NCI-H524 treated with DMSO at 0.1 percent for 48 hours (cell line): ENCODE results near the gene KERA.

ENCODE experiments used
- DNase-seq: peaks from one replicate; lab custom pipeline; 2025; lab: John Stamatoyannopoulos, UW

The KERA gene

DNA sequence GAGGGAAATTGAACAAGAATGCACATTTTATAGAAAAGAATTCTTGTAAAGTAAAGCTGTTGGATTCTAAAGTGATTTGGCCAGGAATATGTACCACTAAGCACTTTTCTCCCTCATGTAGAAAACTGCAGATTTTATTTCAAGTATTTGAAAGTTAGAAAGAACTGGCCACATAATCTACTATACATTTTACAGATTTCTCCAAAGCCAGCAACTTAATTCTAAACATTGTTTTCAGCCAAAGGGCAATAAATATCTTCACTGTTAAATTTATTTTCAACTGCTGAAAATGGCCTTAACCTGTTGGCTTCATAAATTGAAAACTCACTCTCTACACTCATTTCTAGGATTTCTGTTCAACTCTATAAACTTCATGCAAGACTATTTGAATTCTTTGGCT is 15.6 kb upstream of the KERA start:
- no peak for DNase-seq

DNA sequence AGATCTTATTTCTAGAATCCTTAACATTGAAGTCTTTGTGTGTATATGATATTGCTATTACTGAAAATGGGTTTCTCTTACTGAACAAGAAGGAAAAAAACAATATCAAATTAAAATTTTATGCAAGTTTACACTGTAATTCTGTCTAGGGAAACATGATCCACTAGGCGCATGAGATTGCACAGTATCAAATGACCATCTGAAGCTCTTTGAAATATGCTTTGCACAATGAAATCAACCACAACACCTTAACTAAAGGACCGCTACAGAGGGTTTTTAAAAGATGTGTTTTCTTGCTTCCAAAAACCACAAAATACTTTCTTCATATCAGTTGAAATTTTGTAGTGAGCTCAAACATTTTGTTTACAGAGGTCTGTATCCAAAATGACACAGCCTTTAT is 15.1 kb upstream of the KERA start:
- DNase-seq = no peak

DNA sequence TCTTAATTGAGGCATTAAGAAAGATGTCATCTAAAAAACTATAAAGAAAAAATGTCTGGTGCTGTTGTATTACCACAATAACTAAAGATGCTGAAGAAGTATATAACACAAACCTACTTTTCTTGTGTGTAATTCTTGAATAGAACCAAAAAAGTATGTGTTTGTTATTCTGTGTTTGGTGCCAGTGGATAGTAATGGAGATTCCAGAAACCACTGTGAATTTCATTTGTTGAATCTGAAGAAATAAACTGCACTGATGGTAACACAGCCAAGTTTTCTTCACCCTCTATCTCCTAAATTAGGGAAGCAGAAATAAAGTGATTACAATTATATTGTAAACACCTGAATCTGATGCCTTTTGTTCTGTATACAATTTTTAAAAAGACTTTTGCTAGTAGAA is 13.1 kb upstream of the KERA start:
- no peak for DNase-seq

- no peak for DNase-seq
Measured at GRCh38 chr12:91065396-91065795, 7.6 kb upstream of the KERA start.

DNA sequence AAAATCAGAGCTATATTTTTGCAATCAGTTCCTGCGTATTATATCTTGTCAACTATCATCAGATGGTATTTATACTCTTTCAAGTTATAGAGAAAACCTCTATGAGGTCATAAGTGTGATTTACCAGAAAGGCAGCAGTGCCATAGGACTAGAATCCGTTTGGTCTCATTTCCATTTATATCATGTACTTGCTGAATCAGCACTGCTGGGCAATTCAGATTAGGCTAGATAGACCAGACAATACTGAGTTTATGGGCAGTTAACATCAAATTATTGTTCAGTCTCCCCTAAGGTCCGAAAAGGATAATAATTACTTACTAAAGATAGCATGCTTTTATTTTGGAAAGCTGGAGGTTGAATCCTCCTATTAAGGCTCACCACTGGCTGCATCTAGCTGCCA is 6.8 kb upstream of the KERA start:
- no peak for DNase-seq

DNA sequence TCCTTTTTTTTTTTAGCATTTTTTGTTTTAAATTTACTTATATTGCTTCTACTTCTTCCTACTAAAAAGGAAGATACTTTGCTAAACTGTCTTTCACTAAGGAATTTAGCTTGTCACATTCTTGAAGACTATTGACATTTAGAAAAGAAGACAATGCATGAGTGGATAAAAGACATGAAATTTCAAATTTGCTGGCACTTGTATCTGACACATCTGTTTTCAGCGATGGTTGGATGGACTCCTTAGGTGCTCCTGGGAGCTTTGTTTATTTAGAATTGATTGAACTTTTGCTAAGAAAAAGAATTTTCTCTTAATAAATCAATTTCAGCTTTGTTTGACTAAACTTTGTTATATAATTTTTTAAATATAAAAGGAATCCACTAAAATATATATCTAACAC is 3.3 kb upstream of the KERA start:
- no peak for DNase-seq

DNA sequence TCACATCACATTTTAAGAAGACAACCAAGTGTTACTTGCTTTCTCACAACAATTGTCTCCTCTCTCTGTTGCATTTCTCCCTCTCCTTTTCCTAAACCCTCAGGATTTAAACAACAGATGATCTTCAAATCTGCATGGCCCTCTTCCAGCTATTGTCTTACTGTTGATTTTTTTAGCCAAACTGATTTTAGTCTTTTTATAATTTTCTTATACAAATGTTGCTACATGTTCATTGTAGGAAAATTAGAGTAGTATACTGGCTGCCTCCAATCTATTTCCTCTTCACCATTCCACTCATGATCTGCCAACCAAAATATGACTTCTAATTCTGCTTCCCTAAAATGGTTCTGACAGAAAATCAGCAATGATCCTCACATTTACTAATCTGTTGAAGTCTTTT is 1.4 kb upstream of the KERA start:
- no peak for DNase-seq

- no peak for DNase-seq
Measured at GRCh38 chr12:91058786-91059185, 962 bp upstream of the KERA start.

- no peak for DNase-seq
Measured at GRCh38 chr12:91056488-91056887, 1.3 kb downstream of the KERA start.

DNA sequence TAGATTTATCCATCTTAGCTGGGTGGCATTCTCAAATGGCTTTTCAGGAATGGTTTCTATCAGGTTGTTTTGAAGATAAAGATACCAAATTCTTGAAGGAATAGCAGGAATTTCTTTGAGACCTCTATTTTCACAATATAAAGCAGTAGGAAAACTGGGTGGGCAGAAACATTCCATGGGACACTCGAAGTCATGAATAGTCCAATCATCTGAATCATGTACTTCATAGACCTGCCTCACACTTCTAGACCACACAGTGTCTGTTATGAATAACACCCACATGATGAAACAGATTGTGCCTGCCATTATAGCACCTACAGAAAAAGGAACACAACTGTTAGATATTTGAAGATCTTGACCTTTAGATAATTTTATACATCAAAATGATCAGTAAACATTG is 1.8 kb downstream of the KERA start:
- DNase-seq = no peak

DNA sequence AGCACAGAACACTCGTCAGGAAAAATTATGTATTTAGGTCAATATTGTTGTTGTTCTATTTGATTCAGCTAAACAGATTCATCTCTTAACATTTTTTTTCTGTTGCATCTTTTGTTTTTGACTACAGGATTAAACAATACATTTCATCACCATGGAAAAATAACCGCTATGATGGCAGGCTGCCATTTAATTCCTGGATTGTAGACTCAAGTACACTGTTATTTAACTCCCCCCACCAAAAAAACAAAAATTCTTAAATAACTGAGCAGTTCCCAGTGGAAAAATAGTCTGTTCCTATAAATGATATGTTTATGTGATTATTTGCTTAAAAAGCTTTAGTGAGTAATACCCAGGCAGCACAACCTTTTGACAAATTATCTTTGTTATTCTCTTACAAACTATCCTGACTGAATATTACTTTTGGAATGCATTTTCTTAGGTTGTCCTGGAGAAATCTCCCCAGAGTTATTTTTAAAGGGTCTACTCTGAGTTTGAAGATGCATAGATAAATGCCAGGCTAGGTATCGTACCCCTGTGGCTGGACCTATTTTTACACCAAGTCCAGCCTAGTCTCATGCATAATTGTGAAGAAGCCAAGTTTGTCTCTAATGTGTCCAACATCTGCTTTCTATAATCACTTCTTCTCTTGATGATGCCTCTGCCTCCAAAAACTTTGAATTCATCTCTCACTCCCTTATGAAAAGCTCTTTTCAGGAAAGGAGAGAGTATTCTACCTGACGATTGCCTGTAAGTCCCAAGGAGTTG is 3.7 kb downstream of the KERA start:
- no peak for DNase-seq

DNA sequence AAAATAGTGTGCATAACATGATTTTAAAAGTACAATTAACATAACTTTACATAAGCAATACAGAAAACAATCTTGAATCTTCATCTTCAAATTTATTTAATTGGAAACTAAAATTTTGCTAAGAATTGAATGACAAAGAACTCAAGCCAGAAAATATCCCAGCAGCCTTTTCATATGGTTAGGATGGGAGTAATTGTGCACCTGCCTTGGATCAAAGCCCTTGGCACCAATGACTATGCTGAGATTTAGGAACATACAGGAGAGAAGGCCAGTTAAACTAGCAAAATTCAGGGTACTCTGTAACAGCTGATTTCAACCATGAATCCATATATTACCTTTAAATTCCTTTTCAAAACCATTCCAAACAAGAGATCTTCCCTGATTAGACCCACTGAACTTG is 5.8 kb downstream of the KERA start:
- DNase-seq = no peak

GRCh38 chr12:91044586-91044985 is 13.2 kb downstream of the KERA start:
- DNase-seq = no peak

GRCh38 chr12:91043408-91043807 is 14.4 kb downstream of the KERA start:
- no peak for DNase-seq

DNA sequence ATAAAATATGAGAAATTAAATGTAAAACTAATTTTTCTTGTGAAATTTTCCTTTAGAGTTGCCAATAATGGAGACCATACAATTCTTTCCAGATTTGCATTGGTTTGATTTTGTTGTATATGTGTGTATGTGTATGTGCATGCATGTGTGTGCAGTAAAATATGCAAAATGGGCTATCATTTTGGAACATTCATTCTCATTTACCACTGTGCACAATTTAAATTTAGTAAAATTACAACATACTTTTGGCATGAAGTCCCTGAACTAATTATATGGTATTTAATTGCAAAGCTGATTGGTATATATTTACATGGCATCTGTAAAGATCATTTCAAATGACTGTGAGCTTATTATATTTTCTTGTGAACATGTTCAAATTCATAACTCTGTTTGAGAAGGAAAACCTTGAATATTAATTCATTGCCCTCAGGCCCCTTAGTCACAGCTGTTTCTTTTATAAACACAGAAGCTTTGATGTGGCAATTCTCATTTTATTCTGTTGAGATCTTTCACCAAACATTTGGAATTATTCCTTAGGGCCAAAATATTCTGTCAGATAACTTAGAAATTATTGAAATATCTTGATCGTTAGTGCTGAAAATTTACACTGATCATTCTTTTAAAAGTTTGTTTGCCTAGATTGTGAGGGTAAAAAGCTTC is 17.6 kb downstream of the KERA start:
- DNase-seq = no peak

DNA sequence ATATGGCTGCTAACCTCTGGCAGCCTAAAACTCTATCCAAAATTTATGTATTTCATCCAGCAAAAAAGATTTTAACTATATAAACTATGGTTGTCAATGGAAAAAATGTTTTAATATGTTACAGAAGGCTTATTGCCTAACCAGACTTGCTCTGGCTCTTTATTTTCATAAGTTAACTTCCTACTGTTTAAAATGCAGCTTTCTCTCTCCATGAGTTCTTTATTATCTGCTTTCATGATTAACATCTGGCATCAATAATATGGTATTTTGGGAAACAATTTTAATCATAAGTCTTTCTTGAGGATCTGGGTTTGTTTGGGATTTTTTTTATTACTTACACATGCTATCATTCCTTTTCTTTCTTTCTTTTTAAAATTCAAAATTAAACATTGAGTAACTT is 20.5 kb downstream of the KERA start:
- no peak for DNase-seq

GRCh38 chr12:91033251-91033650 is 24.6 kb downstream of the KERA start:
- DNase-seq = no peak

- DNase-seq = no peak
Measured at GRCh38 chr12:91023326-91024004, 34.4 kb downstream of the KERA start.

DNA sequence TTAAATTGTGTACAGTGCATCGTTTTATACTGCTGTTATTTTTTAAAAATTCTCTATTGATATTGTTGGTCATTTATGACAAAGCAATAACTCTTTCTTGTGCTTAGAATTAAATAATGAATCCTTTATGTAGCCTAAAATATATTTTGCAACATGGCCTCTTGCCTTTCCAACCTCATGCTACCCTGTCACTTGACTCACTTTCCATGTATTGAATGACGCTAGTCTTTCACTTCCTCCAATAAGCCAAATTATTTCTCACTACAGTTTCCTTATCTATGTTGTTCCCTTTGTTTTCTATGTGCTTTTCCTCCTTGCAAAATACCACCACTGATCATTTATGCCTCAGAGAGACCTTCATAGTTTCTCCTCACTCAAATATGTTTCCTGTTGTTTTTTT is 36.7 kb downstream of the KERA start:
- no peak for DNase-seq

DNA sequence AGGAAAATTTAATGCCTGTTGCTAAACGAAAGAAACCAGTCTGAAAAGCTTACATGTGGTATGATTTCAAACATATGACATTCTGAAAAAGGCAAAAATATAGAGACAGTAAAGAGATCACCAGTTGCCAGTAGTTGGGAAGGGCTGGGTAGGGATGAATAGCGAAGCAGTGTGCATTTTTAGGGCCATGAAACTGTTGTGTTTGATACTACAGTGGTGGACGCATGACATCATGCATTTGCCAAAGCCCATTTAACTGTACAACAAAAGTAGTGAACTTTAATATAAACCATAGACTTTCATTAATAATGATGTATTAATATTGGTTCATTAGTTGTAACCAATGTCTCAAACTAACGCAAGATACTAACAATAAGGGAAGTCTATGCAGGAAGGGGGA is 38.4 kb downstream of the KERA start:
- DNase-seq = no peak

DNA sequence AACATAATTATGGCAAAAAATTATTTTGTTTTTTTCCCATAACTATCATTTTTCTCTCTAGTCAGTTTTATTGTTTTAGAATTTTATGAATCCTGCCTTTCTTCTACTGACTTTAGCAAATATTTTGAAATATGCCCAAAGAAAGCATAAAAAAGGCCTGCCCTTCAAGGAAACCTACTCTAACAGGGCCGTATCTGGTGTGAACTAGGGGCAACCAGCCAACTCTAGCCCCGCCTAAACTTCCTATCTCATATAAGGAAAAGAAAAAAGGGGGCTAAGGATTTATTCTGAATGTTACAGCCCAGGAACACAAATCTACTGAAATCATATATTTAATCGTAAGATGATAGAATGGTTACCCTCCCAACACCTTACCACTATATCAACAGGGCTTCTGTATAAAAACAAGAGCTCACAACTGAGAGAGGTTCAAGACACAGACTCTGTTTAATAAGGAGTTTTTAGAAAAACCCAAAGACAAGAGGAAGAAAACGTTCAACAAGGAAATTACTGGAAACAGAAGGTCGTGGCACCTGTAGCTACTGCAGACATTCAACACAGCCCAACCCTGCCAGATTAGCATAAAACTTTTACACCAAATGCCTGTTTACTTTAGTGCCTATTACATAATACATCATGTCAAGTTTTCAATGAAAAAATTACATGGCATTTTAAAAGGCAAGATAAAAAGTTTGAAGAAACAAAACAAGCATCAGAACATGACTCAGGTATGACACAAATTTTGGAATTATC is 40.1 kb downstream of the KERA start:
- DNase-seq = no peak

DNA sequence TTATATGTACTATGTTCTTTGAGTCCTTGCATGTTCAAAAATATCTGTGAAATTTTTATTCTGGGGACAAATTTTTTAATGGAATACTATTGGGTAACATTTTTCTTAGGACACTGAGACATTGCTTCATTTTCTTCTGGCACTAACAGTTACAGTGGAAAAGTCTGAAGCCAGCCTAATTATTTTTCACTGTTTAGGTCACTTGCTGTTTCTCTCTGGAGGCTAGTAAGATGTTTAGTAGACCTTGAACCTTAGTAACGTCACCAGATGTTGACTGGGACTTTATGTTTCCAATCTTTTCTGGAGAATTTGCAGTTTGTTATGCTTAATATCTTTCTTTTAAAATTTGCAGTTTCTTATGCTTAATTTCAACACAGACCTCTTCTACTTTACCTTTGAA is 40.8 kb downstream of the KERA start:
- DNase-seq = no peak
